GM18907 (cell line): ENCODE results near the gene CPLX4.

Experiments
- ATAC-seq: cut with Tn5 transposase; IDR thresholded peaks from one replicate; pipeline ENCODE4 v1.9.1; 2021; ENCODE audit warnings: mild to moderate bottlenecking, moderate library complexity; ENCODE audit not compliant: unreplicated experiment

The CPLX4 gene, protein sequence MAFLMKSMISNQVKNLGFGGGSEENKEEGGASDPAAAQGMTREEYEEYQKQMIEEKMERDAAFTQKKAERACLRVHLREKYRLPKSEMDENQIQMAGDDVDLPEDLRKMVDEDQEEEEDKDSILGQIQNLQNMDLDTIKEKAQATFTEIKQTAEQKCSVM

DNA sequence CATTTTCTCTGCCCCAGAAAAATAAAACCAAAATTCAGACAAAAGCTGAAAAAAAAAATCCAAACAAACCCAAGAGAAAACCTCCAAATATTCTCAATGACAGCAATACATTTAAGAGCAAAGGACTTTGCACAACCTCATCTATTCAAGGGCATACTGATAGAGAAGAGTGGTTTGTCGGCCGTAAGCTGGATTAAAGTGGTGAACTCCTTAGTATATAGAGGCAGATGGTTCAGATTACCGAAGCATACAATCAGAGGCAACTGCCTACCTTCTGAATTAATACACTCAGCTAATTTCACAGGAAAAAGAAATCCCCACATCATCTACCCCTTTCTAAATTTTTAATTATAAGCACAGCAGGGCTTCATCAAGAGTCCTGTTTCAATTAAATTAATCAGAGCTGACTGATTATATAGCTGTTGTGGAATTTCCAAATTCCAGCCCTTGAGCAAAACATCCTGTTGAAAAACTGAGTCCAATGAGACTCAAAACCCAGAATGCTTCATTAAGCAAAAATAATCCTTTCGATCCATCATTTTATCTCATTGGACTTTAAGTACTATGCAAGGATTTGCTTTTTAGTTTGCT is at the start of gene CPLX4:
Gene CPLX4 (minus strand): TSS at position 190 of the 591 bp plus-strand sequence. CDS start 187 bp downstream, at position 3.
- ATAC-seq = no peak

DNA sequence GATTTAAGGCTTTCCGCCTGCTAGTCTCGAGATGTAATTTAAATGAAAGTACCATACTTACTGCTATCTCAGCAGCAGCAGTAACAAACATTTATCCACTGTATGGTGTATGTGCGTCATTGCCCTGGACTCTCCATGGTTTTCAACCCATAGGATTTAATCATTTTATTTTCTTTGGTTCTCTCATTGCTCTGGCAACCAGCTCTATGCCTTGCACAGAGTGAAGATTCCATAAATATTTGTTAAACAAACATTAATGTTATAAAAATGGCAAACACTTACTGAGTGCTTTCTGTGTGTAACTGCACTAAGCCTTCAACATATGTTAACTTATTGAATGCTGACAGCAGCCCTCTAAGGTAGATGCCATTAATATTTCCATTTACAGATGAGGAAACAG is 41.9 kb upstream of the CPLX4 start:
- no peak for ATAC-seq

DNA sequence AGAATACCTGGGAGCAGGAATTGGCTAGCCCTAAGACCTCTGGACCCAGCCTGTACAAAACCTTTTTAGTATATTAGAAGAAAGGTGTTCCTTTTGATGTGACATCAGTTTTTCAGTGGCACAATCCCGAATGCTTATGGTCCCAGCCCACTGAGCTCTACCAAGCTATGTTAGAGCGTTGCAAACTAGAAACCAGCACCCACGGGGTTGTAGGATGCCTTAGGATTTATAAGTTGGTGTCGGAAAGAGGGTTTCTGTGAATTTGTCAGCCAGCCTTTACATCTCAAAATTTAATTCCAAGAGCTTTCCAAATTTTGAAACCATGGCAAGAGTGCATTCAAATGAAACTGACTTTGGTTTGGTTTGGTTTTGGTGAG is 41.1 kb upstream of the CPLX4 start:
- ATAC-seq = peak; percentile 27

DNA sequence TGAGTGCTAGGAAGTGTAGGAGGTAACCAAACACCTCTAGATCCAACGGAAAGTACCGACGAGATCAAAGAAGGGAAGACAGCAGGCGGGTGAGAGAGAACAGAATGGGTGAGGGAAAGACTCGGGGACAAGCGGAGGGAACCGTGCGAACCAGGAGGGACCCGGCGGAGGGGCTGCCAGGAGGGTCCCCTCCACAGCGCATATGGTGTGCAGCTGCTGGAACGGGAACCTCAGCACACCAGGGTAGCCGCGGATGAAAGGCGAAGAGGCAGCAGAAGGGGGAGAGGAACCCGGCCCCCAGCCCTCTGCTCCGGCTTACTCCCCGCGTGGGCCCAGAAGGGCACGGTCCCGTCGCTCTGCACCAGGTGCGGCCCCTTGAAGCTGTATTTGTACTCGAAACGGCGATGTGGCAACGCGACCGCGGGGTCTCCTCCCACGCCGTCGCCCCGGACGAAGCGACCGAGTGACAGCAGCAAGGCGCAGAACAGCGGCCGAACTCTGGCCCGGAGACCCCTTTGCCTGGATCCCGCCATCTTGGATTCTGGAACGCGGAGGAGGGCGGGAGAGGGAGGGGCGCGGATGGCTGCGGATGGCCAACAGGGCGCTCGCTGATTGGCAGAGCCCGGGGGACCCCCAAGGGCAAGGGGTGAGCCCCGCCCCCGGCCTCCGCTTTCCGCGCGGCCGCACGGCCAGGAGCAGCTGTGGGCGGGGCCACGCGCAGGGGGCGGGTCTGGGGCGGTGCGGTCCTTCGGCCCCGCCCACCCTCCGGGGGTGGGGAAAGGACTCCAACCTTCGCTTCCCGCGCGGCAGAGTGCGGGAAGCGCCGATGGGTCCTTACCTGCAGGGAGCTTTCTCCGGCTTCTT is 40.5 kb upstream of the CPLX4 start, which contains the start of gene LMAN1:
Gene LMAN1 (minus strand): TSS at position 554 of the 864 bp plus-strand sequence. CDS start 21 bp downstream, at position 533.
- ATAC-seq = peak; percentile 97

DNA sequence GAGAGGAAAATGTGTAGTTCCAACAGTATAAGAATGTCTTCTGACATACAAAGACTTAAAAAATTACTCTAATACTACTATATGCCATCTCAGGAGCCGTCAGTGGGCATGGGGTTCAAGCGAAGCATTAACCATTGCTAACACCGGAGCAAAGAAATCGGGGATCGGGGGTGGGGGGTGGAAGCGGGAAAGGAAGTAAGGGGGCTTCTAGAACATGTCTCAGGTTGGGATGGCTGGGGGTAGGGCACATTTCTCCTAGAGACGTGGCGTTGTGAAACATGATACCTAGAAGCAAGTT is 39.9 kb upstream of the CPLX4 start:
- no peak for ATAC-seq

DNA sequence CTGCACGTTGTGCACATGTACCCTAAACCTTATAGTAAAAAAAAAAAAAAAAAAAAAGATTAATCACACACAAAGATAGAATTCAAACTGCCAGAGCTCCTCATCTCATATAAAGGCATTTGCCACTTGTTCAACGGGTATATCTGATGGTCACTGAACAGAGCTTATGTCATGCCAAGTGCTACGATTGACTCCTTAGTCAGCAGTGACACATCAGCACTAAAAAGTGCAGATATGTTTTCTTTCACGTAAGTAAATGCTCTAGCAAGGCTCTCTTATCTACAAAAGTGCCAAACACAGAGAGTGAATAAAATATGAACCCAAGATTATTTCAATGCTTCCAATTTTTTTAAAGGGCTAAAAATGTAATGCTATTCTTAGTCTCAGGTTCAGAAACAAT is 39.5 kb upstream of the CPLX4 start:
- ATAC-seq = no peak

DNA sequence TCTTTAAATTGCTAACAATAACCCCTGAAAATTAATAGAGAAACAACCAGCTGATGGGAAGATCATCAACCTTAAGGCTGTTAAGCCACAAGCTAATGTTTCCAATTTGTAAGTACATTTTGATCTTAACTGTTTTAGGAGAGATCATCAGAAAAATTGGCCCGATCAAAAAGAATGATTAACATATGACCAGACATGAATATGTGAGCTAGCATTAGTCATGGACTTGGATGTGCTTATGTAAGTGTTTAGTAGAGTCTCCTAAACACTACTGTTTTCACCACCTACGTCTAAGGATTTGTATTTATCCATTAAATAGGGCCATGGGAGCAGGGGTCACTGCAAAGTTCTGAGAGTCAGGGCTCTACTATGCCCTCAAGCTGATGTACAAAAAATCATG is 36.3 kb upstream of the CPLX4 start:
- ATAC-seq = no peak

DNA sequence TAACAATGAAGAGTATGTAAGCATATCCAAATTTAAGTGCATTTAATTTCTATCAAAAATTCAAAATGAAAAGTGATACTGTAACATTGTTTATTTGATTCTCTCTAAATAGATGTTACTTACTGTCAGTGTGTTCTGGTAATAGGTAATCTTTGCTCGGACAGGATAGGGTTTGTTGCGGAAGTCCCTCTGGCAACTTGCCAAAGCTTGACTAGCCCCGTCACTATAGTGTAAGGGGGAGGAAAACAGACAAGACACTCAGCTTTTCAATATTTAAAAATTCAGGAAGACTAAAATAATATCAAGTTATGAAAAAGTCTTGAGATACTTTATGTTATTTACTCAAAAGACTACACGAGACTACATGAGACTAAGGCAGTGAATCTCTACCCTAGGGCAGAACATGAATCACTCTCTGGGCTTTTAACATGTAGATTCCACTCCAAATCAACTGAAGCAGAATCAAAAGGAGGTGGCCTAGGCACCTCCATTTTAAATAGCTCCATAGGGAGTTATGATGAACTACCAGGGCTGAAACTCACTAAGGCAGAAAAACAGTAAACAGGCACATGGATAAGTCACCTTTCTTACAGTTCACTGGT is 34.7 kb upstream of the CPLX4 start:
- no peak for ATAC-seq

DNA sequence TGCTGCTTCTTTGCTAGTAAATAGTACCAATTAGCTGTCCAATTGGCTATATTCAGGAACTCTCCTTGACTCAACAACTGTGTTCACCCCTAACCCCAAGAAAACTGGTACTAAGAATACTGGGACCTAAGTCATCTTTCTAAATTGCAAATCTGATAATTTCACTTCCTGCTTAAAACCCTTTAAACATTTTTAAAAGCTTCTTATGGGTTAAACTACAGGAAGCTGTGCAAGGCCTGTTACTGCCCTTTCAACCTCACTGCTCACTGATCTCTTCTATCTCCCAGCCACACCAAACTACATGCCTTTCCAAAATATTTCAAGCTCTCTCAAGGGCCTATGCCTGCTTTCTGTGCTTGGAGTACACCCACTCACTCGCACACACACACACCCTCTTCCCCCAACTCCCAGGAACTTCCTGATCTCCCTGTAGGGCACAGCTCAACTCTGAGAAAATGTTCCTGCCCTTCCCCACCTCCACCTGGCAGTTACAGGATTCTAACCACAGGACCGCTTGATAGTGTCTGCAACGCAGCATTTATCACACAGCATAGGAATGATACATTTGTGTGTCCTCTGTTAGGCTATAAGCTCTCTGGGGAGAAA is 33.9 kb upstream of the CPLX4 start:
- no peak for ATAC-seq

DNA sequence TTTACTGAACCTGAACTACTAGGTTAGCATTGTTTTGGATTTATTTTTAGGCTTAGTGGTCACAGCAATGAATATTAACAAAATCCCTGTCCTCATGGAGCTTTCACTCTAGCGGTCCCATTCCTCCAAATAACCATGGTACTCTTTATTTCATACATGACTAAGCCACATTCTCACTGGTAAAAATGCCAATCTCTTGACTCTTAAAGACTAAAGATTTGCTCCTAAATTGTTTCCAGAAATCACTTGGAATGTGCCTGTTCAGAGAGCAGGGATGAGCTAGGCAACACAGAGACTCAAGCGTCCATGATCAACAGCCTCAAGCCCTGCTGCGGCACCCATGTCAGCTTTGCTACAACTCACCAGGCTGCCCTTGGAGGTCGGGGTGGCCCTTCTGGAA is 27.1 kb upstream of the CPLX4 start:
- no peak for ATAC-seq

DNA sequence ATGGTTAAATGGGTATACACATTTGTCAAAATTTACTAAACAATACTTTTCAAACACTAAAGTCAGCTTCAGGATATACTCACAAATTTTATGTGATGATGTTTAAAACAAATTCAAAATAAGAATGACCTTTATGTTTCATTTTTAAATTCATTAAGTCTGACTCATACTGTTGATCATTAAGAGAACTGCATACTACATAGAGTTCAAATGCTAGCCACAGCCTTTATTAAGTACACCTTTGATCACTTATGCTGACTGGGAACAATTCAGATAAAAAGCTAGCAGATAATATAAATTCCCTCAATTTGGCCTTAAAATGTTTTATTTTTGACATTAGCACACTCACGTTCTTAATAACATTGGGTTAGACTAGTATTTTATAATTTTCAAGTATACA is 26.5 kb upstream of the CPLX4 start:
- no peak for ATAC-seq

DNA sequence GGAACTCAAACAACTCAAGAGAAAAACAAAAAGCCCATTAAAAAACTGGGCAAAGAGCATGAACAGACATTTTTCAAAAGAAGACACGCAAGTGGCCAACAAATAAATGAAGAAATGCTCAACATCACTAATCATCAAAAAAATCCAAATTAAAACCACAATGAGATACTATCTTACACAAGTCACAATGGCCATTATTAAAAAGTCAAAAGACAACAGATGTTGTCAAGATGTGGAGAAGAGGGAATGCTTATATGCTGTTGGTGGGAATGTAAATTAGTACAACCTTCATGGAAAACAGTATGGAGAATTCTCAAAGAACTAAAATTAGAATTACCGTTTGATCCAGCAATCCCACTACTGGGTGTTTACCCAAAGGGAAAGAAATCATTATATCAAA is 25.5 kb upstream of the CPLX4 start:
- no peak for ATAC-seq

DNA sequence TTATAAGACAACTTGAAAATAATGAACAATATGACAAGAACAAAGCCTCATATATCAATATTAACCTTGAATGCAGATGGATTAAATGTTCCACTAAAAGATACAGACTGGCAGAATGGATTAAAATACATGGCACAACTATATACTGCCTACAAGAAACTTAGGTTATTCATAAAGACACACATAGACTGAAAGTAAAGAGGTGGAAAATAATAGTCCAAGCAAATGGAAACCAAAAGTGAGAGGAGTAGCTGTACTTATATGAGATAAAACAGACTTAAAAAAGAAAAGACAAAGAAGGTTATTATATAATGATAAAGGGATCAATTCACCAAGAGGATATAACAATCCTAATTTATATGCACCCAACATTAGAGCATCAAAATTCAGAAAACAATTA is 22.4 kb upstream of the CPLX4 start:
- no peak for ATAC-seq

DNA sequence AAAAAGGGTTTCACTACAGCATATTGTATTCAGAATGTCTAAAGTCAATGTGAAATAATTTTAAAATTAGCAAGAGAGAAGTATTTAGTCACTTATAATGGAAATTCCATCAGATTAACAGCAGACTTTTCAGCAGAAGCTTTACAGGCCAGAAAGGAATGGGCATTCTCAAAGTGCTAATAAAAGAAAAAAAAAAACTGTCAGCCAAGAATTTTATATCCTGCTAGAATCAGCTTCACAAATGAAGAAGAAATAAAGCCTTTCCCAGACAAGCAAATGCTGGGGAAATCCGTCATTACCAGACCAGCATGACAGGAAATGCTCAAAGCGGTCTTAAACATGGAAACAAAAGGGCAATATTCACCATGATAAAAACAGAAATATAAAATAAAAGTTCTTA is 21.9 kb upstream of the CPLX4 start:
- ATAC-seq = no peak

DNA sequence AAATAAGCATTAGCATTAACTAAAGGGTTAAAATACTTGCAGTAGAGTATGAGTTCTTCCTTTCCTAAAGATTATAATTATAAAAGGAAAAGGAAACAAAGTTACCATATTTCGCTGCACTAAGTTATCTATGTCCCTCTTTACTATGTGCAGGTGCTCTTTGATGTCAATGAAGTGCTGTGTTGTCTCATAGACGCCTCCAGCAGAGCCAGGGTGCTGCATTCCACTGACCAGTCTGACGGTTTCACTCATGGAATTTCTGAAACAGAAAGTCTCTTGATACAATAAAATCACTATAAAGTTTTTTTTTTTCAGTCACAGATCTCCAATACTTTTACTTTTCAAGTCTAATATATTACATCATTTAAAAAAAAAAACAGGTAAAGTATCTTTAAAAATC is 14.5 kb upstream of the CPLX4 start:
- ATAC-seq = no peak

DNA sequence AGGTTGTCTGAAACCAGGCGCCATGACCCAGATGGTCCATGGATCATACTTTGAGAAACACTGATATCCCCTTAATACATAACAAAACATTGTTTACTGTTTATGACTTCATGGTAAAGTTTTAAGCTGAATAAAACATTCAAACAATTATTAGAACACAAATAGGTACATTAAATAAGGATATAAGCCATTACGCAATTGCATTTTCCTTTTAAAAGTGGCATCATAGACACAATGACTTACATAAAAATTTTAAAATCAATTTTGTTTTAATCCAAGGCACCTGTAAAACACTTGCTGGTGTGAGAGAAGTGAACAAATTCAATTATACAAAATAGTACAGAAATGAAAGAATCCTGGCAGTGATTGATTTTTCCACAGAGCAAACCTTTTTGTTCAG is 10.2 kb upstream of the CPLX4 start:
- ATAC-seq = no peak

DNA sequence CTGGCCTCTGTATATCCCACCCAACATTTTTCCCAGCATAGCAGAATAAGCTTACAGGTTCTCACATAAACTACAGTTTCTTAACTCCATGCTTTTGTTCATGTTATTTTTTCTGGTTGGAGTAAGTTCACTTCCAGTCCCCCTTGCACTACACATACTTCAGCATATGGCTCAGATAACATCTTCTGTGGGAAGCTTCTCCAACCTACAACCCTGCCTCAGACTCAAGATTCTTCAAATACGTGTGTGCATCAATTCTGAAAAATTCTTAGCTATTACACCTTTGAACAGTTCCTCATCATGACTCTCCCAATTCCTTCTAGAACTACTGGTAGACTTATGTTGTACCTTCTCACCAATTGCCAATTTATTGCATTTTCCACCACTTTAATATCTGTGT is 7.5 kb upstream of the CPLX4 start:
- ATAC-seq = no peak

DNA sequence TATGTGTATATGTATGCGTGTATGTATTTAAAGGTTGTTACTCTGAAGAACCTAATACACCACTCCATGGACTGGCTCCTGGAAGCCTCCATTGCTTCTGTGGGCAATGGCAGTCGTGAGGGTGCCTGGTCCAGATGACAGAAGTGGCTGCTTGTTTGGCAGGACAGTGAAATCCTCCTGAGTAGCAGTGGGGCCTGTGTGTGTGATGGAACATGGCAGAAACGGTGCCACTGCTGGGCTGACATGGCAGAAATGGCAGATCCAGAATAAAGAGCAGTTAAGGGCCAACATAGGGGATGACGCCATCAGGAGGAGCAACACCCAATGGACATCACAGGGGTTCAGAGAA is 6.1 kb upstream of the CPLX4 start:
- no peak for ATAC-seq

DNA sequence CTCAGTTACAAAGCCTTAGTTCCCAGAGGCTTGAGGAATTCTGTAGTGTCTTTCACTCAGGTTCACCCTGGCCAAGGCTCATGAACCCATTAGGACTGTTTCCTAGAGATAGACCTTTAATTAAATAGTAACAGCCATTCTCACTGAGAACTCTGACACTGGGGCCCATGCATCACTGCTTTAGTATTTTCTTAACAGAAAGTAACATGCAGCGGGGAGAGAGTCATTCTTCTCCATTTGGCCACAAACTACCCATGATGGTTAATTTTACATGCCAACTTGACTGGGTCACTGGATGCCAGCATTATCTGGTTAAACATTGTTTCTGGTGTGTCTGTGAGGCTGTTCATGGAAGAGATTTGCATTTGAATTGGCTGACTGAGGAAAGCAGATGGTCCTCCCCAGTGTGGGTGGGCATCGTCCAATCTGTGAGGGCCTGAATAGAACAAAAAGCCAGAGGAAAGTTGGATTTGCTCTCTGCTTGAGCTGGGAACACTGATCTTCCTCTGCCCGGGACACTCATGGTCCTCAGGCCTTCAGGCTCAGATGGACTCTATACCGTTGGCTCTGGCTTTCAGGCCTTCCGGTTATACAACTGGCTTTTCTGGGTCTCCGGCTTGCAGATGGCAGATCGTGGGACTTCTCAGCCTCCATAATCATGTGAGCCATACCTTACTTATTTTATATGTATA is 5.6 kb upstream of the CPLX4 start:
- no peak for ATAC-seq

DNA sequence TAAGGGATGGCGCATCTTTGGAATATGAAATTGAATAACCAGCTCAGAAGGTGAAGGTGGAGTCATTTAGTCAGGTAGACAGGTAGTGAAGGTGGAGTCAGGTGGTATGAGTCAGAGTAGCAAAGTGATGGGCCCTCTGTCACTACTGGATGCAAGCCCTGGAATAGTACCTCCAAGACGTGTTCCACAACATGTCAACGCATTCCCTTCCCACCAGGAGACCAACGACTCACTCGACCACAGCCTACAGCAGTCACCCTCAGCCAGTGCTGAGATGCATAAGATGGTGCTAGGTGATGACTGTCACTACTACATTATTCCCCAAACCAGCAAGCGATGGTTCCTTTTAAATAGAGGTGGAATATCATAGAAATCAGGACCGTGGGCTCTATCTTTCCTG is 6.8 kb downstream of the CPLX4 start:
- ATAC-seq = no peak

DNA sequence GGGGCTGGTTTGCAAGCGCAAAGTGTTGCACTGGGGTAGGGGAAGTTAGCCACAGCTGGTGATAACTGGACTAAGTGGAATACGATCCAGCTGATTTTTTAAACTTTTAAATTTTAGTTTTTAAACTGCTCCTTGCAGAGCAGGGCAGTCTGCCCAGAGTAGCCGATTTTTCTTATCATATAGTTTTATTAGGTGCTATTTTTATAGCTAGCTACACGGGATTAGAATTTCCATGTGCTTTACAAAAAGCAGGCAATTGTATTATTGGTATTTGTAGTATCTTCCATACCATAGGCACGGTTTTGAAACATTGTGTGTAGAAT is 9.6 kb downstream of the CPLX4 start:
- ATAC-seq = no peak
